GM06990 (cell line): ENCODE measurements around the gene SLC10A7.

Source experiments
- DNase-seq: peaks from one replicate; pipeline ENCODE4 v3.0.0-alpha.2; 2011; ENCODE audit not compliant: insufficient read length; ENCODE audit errors: extremely low read depth
- H3K27me3 ChIP-seq: replicated peaks from 2 replicates; pipeline ENCODE4 v1.6.0; 2011; ENCODE audit warnings: low read length; ENCODE audit not compliant: control insufficient read depth, insufficient read depth
- H3K36me3 ChIP-seq: 2 replicates; pipeline ENCODE4 v1.5.1; 2011; ENCODE audit warnings: low read length; ENCODE audit not compliant: control insufficient read depth, insufficient read depth
- H3K4me3 ChIP-seq: replicated peaks from 2 replicates; pipeline ENCODE4 v1.5.1; 2011; ENCODE audit warnings: low read depth, mild to moderate bottlenecking, control low read depth, low read length
- TF ChIP-seq, protein P1 (sequence below): IDR thresholded peaks from 2 replicates; pipeline ENCODE4 v1.5.1; 2011; ENCODE audit warnings: low read length, control low read depth, mild to moderate bottlenecking, inconsistent platforms; ENCODE audit not compliant: insufficient read depth, poor library complexity, severe bottlenecking

SLC10A7 gene

DNA sequence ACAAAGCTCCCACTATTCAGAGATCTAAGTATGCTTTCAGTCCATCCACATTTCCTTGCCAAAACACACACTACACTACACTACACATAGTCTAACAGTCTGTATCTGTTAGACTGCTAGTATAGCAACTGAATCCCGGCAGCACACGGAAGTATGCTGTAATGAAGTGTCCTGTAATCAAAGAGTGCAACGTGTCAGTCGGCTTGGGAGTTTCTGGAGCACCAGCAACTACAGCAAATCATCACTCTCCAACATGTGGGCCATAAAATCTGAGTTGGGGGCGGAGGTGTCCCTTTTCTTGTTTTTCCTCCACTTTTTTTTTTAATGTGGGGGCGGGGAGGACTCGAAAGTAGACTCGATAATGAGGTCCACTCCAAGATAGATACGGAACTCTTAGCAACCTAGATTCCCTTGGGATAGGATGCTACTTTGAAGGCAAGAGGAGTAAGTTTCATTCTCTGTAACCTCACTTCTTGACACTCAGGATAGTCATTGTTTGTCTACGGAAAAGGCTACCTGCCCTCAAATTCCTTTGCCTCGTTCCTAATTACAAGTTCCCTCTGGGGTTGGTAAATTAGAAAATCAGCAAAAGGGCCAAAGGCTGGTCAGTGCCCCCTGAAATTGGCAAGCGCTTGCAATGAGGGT, 722 bp downstream of the SLC10A7 start:
- TF ChIP-seq, protein P1, sequence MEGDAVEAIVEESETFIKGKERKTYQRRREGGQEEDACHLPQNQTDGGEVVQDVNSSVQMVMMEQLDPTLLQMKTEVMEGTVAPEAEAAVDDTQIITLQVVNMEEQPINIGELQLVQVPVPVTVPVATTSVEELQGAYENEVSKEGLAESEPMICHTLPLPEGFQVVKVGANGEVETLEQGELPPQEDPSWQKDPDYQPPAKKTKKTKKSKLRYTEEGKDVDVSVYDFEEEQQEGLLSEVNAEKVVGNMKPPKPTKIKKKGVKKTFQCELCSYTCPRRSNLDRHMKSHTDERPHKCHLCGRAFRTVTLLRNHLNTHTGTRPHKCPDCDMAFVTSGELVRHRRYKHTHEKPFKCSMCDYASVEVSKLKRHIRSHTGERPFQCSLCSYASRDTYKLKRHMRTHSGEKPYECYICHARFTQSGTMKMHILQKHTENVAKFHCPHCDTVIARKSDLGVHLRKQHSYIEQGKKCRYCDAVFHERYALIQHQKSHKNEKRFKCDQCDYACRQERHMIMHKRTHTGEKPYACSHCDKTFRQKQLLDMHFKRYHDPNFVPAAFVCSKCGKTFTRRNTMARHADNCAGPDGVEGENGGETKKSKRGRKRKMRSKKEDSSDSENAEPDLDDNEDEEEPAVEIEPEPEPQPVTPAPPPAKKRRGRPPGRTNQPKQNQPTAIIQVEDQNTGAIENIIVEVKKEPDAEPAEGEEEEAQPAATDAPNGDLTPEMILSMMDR, result no peak
- H3K36me3 ChIP-seq, result no peaks in the 10 kb centered on the region
- H3K27me3 ChIP-seq, result no peaks in the 10 kb centered on the region
- DNase-seq, result peak; percentile 16
- peak overlapping the region; percentile 99 for H3K4me3 ChIP-seq

DNA sequence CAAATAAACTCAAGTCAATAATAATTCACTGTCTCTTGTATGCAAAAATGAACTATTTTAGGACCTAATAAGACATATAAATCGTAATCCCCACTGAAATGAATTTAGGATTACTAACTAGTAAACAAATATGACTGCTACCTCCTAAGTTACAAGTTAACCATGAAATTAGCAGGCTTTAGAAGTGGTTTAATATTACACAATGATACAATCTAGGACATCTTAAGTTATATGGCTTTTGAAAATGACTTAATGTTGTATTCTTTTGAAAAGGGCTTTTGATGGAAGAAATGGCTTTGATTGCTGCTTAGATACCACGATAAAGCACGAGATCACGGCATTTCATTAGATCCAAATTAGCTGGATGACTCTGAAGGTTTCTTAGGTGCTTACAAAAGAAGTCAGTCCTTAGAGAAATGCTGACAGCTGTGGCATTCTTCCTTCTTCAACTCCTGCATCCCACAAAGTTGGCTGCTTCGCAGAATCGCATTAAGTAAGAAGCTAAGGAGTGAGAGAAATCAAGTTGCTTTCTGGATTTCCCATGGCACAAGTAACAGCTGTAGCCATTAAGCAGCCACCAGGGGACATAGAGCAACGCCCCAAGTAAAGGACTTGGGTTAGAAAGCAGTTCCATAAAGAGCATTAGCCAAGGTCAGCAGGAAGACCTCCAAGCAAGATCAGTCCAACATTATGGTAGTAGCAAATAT, 6.9 kb downstream of the SLC10A7 start:
- no peaks in the 10 kb centered on the region for H3K27me3 ChIP-seq
- H3K4me3 ChIP-seq, result no peak overlapping the region
- TF ChIP-seq, protein P1, result no peak
- no peak for DNase-seq
- no peaks in the 10 kb centered on the region for H3K36me3 ChIP-seq

DNA sequence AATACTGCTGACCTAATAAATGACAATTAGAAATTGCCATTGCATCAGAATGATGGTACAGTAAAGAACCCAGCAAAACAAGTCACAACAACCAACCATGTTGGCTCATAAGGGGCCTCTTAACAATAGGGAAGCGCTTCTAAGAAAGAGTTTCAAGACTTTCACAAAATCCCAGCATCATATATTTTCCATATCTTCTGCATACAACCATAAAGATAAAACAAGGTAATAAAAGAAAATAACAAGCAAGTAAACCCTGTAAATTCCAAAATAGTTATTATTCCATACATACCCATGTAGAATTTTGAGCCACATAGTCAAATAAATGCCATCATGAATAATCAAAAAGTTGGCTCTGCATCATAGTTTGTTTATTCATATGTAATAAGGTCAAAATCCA, 8.2 kb downstream of the SLC10A7 start:
- no peak for DNase-seq
- Histone ChIP-seq H3K36me3 (no peaks in the 10 kb centered on the region), H3K4me3 (no peak overlapping the region), H3K27me3 (no peaks in the 10 kb centered on the region)
- TF ChIP-seq, protein P1, result no peak

DNA sequence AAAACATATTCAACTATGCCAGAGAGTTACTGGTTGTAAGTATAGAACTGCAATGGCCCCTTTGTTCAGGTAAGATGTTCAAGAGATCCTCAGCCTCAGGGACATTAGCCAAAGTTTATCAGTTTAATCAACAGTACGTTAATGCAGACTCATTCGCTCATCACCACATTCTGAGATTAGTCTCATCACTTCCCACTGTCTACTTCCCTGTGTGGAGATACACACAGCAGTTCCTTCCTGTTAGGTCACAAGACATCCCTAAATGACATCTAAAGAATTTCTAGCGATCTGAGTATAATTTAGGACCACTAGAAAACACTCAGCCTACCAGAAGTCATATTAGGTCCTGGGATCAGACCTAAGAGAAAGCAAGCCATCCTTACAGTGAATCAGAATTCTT, 10.4 kb downstream of the SLC10A7 start:
- no peaks in the 10 kb centered on the region for H3K36me3 ChIP-seq
- H3K4me3 ChIP-seq, result no peak overlapping the region
- DNase-seq, result no peak
- TF ChIP-seq, protein P1, result no peak
- no peaks in the 10 kb centered on the region for H3K27me3 ChIP-seq

DNA sequence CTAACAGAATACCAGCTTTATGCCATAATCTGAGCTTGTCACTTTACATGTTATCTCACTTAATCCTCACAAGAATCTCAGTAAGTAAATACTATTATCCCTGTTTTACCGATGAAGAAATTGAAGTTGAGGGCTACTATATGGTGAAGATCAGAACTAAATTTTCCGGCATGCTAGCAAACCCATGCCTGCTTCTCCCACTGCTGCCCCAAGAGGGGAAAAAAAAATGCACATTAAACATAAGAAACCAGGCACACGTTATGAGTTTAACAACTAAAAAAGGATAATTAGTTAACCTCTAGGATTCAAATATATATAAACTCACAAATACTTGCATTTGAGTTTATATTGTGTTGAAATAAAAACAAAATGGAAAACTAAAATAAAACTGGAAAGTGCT, 10.8 kb downstream of the SLC10A7 start:
- Histone ChIP-seq H3K36me3 (no peaks in the 10 kb centered on the region), H3K4me3 (no peak overlapping the region), H3K27me3 (no peaks in the 10 kb centered on the region)
- no peak for DNase-seq
- TF ChIP-seq, protein P1, result no peak
